LNCAP (cell line): ENCODE data around the gene TSPAN10.

ENCODE experiments used
- TF ChIP-seq, protein P1 (sequence below): fragments of 450-650 bp; IDR thresholded peaks from 2 replicates; pipeline ENCODE4 v1.5.1; 2017; ENCODE audit warnings: mild to moderate bottlenecking

The TSPAN10 gene

DNA sequence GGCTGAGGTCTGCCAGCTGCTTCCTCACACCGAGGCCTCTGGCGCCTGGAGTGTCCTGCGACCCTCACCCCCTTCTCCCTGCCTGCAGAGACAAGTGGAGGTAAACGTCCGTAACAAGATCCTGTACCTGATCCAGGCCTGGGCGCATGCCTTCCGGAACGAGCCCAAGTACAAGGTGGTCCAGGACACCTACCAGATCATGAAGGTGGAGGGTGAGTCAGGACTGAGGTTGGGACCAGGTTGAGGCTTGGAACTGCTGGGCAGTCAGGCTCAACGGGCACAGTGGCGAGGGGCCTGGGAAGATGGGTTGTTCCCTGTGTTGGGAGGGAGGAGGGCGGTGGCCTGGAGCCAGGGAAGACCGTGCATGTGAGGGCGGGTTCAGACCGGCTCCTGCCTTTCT is 51.6 kb downstream of the TSPAN10 start:
- TF ChIP-seq, protein P1, sequence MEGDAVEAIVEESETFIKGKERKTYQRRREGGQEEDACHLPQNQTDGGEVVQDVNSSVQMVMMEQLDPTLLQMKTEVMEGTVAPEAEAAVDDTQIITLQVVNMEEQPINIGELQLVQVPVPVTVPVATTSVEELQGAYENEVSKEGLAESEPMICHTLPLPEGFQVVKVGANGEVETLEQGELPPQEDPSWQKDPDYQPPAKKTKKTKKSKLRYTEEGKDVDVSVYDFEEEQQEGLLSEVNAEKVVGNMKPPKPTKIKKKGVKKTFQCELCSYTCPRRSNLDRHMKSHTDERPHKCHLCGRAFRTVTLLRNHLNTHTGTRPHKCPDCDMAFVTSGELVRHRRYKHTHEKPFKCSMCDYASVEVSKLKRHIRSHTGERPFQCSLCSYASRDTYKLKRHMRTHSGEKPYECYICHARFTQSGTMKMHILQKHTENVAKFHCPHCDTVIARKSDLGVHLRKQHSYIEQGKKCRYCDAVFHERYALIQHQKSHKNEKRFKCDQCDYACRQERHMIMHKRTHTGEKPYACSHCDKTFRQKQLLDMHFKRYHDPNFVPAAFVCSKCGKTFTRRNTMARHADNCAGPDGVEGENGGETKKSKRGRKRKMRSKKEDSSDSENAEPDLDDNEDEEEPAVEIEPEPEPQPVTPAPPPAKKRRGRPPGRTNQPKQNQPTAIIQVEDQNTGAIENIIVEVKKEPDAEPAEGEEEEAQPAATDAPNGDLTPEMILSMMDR, result no peak

DNA sequence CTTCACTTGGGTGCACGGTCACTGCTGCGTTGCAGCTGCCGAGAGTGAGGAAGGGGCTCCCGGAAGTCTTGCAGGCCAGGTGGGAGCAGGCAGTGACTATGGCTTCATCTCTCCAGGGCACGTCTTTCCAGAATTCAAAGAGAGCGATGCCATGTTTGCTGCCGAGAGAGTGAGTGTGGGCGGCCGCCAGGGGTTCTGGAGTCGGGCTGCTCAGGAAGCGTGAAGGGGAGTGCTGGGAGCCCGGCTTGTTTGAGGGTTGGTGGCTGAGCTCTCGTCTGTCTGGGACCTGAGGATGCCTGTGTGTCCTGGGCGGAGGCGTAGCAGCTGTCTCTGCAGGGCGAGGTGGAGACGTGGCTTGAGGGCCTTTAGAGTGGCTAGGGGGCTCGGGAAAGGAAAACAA is 53.1 kb downstream of the TSPAN10 start:
- TF ChIP-seq, protein P1, result no peak

DNA sequence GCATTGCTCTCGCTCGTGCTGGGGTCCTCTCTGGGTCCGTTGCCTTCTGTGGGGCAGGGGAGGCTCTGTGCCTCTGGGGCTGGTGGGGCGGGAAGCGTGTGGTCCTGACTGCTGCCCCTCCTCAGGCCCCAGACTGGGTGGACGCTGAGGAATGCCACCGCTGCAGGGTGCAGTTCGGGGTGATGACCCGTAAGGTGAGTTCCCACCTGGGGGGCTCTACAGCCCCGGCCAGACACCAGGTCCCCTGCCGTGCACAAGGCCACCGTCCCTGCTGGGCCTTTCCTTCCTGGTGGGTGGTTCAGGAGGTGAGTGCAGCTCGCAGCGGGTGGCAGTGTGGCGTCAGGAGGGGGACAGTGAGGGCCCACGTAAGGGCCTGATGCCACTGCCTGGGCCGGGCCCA is 53.6 kb downstream of the TSPAN10 start:
- TF ChIP-seq, protein P1, result no peak

DNA sequence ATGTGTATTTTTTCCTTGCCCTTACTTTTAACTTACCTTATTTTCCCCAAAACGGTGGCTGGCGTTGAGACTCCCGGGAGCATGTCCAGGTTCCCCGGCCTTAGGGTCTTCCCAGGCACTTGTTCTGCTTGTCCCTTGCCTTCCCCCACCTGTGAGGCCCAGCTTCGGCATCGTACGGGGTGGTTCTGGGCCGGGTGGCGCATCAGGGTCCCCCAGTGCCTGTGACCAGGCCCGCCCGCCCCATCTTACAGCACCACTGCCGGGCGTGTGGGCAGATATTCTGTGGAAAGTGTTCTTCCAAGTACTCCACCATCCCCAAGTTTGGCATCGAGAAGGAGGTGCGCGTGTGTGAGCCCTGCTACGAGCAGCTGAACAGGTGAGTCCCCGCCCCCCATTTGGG is 54.2 kb downstream of the TSPAN10 start:
- TF ChIP-seq, protein P1, result no peak

DNA sequence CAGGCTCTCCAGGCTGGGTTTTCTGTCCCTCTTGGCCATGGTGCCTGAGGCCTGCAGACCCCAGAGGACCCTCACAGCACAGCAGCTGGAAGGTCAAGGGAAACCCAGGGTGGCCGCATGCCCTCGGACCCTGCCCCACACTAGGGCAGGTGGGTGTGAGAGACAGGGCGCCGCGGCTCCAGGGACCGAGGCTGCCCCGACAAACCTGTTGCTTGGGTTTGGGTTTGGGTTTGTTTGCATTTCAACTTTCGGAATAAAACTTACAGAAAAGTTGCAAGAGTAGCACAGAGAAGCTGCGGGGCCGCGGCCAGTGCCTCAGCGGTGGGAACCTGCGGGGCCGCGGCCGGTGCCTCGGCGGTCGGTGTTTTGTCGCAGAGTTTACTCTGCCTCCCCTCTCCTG is 54.6 kb downstream of the TSPAN10 start:
- TF ChIP-seq, protein P1, result no peak

DNA sequence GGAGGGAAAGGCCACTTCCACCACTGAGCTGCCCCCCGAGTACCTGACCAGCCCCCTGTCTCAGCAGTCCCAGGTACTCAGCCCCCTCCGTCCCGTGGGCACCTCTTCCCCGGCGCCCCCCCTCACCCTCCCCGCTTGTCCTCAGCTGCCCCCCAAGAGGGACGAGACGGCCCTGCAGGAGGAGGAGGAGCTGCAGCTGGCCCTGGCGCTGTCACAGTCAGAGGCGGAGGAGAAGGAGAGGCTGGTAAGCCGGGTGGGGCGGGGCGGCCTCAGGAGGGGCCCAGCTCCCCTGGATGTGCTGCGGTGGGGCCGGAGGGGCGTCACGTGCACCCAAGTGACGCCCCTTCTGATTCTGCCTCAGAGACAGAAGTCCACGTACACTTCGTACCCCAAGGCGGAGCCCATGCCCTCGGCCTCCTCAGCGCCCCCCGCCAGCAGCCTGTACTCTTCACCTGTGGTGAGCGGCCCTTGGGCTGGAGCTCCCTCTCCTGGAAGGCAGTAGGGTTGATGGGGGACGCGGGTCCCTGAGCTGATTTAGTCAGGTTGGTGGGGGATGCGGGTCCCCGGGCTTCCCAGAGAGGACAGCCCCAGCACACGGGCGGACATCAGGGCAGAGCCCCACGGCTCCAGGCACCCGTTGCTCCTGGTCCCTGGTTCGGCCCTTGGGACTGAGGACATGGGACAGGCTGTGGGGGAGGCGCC is 56.7 kb downstream of the TSPAN10 start:
- TF ChIP-seq, protein P1, result no peak; the same call in 1 of the 2 replicates

DNA sequence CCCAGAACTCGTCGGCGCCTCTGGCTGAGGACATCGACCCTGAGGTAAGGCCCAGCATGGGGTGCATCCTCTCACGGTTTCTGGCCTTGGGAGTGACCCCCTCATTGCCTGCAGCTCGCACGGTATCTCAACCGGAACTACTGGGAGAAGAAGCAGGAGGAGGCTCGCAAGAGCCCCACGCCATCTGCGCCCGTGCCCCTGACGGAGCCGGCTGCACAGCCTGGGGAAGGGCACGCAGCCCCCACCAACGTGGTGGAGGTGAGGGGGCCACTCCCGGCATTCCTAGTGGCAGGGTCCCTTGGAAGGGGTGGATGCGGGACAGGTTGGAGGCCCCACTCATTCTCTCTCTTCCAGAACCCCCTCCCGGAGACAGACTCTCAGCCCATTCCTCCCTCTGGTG is 57.8 kb downstream of the TSPAN10 start:
- TF ChIP-seq, protein P1, result no peak

DNA sequence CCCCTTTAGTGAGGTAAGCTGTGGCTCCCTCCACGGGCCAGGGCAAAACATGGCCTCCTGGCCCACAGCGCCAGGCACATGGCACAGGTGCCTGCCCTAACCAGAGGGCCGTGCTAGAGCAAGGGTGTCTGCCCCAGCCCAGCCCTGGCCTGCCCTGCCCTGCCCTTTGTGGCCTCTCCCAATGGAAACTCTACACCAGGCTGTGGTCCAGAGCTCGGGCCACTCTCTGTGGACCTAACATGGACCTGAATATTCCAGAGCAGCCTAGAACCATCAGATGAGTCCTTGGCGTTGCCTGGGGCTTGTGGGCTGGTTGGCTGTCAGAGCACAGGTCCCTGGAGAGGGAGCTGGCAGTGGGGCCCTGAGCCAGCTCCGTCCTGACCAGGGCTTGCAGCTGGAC is 58.2 kb downstream of the TSPAN10 start:
- TF ChIP-seq, protein P1, result no peak
